MM.1S (cell line): ENCODE results near the gene RNF112.

Experiments used
- CTCF ChIP-seq: fragments of 300-600 bp; sonication (generic); IDR thresholded peaks from 2 replicates; pipeline ENCODE4 v1.5.1; 2016; ENCODE audit warnings: antibody characterized with exemption, low read length, mixed read lengths
- EZH2phosphoT487 ChIP-seq: fragments of 300-600 bp; sonication (generic); IDR thresholded peaks from 2 replicates; pipeline ENCODE4 v1.6.1; 2018; ENCODE audit warnings: antibody characterized with exemption, low read length

GRCh38 chr17:19392303-19392702 is 18.7 kb upstream of the RNF112 start:
- TF ChIP-seq CTCF (no peak), EZH2phosphoT487 (no peak)
